HepG2 (cell line): Measurements from ENCODE around the gene MYO18A.

ENCODE experiments used
- POLR2AphosphoS2 ChIP-seq: IDR thresholded peaks from 2 replicates; pipeline ENCODE4 v1.6.1; 2011; ENCODE audit warnings: low read depth, low read length, improper control_type of control experiment
- SIX4 ChIP-seq: sonication (generic); formaldehyde crosslinking; IDR thresholded peaks from 2 replicates; pipeline ENCODE4 v1.4.0; 2020; ENCODE audit warnings: missing genetic modification reagents
- ZBTB7A ChIP-seq: sonication (generic); formaldehyde crosslinking; IDR thresholded peaks from 2 replicates; pipeline ENCODE4 v1.8.0; 2022; ENCODE audit warnings: mild to moderate bottlenecking, missing genetic modification reagents
- ZKSCAN1 ChIP-seq: fragments of 150-350 bp; IDR thresholded peaks from 2 replicates; pipeline ENCODE4 v1.6.1; 2014; ENCODE audit warnings: low read length
- ZNF296 ChIP-seq: sonication (generic); formaldehyde crosslinking; conservative IDR thresholded peaks from 2 replicates; pipeline ENCODE4 v1.5.0; 2020; ENCODE audit warnings: mild to moderate bottlenecking, missing genetic modification reagents
- TF ChIP-seq, protein P1 (sequence below): sonication (generic); formaldehyde crosslinking; IDR thresholded peaks from 2 replicates; pipeline ENCODE4 v1.4.0; 2020; ENCODE audit warnings: mild to moderate bottlenecking, missing genetic modification reagents
- TF ChIP-seq, protein P2 (sequence below): sonication (generic); formaldehyde crosslinking; IDR thresholded peaks from 2 replicates; pipeline ENCODE4 v1.4.0; 2020; ENCODE audit warnings: missing genetic modification reagents
- TF ChIP-seq, protein P3 (sequence below): sonication (generic); formaldehyde crosslinking; IDR thresholded peaks from 2 replicates; pipeline ENCODE4 v1.4.0; 2020; ENCODE audit warnings: low read depth, mild to moderate bottlenecking, missing genetic modification reagents
- TF ChIP-seq, protein P4 (sequence below): sonication (generic); formaldehyde crosslinking; IDR thresholded peaks from 2 replicates; pipeline ENCODE4 v1.5.0; 2020; ENCODE audit warnings: mild to moderate bottlenecking, missing genetic modification reagents, moderate library complexity

DNA sequence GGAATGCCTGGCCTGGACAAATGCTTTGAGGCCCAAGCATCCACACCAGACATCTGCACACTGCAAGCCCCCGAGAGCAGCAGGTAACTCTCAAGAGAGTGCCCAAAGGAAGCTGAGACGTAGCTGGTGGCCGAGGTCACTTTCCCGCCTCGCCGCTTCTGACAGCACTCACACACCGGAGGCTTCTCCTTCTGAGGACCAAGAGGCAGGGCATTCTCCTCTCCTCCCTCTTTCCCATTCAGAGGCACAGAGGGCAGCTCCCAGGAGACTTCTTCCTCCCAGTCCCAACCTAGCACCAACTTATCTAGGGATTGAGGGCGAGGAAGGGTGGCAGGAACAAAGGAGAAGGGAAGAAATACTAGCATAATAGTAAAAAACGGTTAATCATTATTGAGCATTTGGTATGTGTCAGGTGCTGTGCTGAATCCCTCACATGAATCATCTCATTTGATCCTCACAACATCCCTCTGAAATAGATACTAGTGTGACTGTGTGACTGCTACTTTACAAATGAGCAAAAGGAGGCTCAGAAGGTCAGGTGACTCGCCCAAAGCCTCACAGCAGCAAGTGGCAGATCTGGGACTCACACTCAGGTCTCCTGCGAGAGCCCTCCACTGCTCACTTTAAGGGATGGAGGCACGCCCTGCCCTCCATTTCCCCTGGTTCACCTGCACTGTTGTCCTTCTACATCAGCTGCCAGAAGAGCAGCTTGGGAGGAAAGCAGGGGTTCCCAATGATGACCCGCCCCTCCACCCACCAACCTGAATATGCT lies 41.8 kb downstream of the MYO18A start:
- TF ChIP-seq ZNF296 (CRISPR knock-in tag) (no peak), SIX4 (no peak), POLR2AphosphoS2 (no peak), ZBTB7A (no peak), ZKSCAN1 (no peak)
- TF ChIP-seq, protein P1, sequence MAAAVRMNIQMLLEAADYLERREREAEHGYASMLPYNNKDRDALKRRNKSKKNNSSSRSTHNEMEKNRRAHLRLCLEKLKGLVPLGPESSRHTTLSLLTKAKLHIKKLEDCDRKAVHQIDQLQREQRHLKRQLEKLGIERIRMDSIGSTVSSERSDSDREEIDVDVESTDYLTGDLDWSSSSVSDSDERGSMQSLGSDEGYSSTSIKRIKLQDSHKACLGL (CRISPR knock-in tag) = no peak
- TF ChIP-seq, protein P2, sequence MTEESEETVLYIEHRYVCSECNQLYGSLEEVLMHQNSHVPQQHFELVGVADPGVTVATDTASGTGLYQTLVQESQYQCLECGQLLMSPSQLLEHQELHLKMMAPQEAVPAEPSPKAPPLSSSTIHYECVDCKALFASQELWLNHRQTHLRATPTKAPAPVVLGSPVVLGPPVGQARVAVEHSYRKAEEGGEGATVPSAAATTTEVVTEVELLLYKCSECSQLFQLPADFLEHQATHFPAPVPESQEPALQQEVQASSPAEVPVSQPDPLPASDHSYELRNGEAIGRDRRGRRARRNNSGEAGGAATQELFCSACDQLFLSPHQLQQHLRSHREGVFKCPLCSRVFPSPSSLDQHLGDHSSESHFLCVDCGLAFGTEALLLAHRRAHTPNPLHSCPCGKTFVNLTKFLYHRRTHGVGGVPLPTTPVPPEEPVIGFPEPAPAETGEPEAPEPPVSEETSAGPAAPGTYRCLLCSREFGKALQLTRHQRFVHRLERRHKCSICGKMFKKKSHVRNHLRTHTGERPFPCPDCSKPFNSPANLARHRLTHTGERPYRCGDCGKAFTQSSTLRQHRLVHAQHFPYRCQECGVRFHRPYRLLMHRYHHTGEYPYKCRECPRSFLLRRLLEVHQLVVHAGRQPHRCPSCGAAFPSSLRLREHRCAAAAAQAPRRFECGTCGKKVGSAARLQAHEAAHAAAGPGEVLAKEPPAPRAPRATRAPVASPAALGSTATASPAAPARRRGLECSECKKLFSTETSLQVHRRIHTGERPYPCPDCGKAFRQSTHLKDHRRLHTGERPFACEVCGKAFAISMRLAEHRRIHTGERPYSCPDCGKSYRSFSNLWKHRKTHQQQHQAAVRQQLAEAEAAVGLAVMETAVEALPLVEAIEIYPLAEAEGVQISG (CRISPR knock-in tag) = no peak
- TF ChIP-seq, protein P3, sequence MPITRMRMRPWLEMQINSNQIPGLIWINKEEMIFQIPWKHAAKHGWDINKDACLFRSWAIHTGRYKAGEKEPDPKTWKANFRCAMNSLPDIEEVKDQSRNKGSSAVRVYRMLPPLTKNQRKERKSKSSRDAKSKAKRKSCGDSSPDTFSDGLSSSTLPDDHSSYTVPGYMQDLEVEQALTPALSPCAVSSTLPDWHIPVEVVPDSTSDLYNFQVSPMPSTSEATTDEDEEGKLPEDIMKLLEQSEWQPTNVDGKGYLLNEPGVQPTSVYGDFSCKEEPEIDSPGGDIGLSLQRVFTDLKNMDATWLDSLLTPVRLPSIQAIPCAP (CRISPR knock-in tag) = no peak
- TF ChIP-seq, protein P4, sequence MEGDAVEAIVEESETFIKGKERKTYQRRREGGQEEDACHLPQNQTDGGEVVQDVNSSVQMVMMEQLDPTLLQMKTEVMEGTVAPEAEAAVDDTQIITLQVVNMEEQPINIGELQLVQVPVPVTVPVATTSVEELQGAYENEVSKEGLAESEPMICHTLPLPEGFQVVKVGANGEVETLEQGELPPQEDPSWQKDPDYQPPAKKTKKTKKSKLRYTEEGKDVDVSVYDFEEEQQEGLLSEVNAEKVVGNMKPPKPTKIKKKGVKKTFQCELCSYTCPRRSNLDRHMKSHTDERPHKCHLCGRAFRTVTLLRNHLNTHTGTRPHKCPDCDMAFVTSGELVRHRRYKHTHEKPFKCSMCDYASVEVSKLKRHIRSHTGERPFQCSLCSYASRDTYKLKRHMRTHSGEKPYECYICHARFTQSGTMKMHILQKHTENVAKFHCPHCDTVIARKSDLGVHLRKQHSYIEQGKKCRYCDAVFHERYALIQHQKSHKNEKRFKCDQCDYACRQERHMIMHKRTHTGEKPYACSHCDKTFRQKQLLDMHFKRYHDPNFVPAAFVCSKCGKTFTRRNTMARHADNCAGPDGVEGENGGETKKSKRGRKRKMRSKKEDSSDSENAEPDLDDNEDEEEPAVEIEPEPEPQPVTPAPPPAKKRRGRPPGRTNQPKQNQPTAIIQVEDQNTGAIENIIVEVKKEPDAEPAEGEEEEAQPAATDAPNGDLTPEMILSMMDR (CRISPR knock-in tag) = no peak
